Measurements from ENCODE around the gene SEC16B.

SEC16B gene

GRCh38 chr1:177944016-177944949 is 25.6 kb downstream of the SEC16B start:
- no peak overlapping the region for H3K4me3 ChIP-seq (ENCODE audit: low read depth, low read length)
- H3K36me3 ChIP-seq (ENCODE audit: control insufficient read depth, insufficient read depth, low read length), result no peaks in the 10 kb centered on the region
- TF ChIP-seq CTCF (IDR thresholded peaks at IDR 0.05), result no peak
- H2AFZ ChIP-seq, result no peak overlapping the region
- H3K27ac ChIP-seq, result no peak overlapping the region
- H3K9me3 ChIP-seq (ENCODE audit: control insufficient read depth, low read length), result no peaks in the 10 kb centered on the region
- H3K4me1 ChIP-seq, result no peaks in the 10 kb centered on the region
- H3K4me2 ChIP-seq (ENCODE audit: low read length), result no peak overlapping the region
- H3K79me2 ChIP-seq, result no peaks in the 10 kb centered on the region
- no peak overlapping the region for H3K9ac ChIP-seq
- H3K27me3 ChIP-seq (ENCODE audit: control insufficient read depth, insufficient read depth, low read length), result no peaks in the 10 kb centered on the region

- Histone ChIP-seq H2AFZ (no peak overlapping the region), H3K9me3 (ENCODE audit: control insufficient read depth, low read length) (no peaks in the 10 kb centered on the region), H3K4me2 (ENCODE audit: low read length) (no peak overlapping the region), H3K27ac (no peak overlapping the region), H3K4me1 (no peaks in the 10 kb centered on the region), H3K4me3 (ENCODE audit: low read depth, low read length) (no peak overlapping the region), H3K27me3 (ENCODE audit: control insufficient read depth, insufficient read depth, low read length) (no peaks in the 10 kb centered on the region), H3K9ac (no peak overlapping the region), H3K36me3 (ENCODE audit: control insufficient read depth, insufficient read depth, low read length) (no peaks in the 10 kb centered on the region), H3K79me2 (no peaks in the 10 kb centered on the region)
- TF ChIP-seq CTCF (IDR thresholded peaks at IDR 0.05), result no peak
These were observed 27.9 kb downstream of the SEC16B start for GRCh38 chr1:177941976-177942375.

GRCh38 chr1:177940682-177941081 is 29.2 kb downstream of the SEC16B start:
- no peak overlapping the region for H3K27ac ChIP-seq
- no peaks in the 10 kb centered on the region for H3K27me3 ChIP-seq (ENCODE audit: control insufficient read depth, insufficient read depth, low read length)
- H3K9ac ChIP-seq, result no peak overlapping the region
- no peaks in the 10 kb centered on the region for H3K36me3 ChIP-seq (ENCODE audit: control insufficient read depth, insufficient read depth, low read length)
- no peaks in the 10 kb centered on the region for H3K9me3 ChIP-seq (ENCODE audit: control insufficient read depth, low read length)
- no peaks in the 10 kb centered on the region for H3K4me1 ChIP-seq
- no peak overlapping the region for H2AFZ ChIP-seq
- H3K4me2 ChIP-seq (ENCODE audit: low read length), result no peak overlapping the region
- no peaks in the 10 kb centered on the region for H3K79me2 ChIP-seq
- no peak for TF ChIP-seq CTCF (IDR thresholded peaks at IDR 0.05)
- no peak overlapping the region for H3K4me3 ChIP-seq (ENCODE audit: low read depth, low read length)

GRCh38 chr1:177937931-177938330 is 31.9 kb downstream of the SEC16B start:
- H3K4me1 ChIP-seq, result no peaks in the 10 kb centered on the region
- no peak overlapping the region for H3K4me3 ChIP-seq (ENCODE audit: low read depth, low read length)
- H3K4me2 ChIP-seq (ENCODE audit: low read length), result no peak overlapping the region
- no peaks in the 10 kb centered on the region for H3K36me3 ChIP-seq (ENCODE audit: control insufficient read depth, insufficient read depth, low read length)
- H2AFZ ChIP-seq, result no peak overlapping the region
- no peak overlapping the region for H3K9ac ChIP-seq
- H3K9me3 ChIP-seq (ENCODE audit: control insufficient read depth, low read length), result no peaks in the 10 kb centered on the region
- H3K27ac ChIP-seq, result no peak overlapping the region
- no peaks in the 10 kb centered on the region for H3K27me3 ChIP-seq (ENCODE audit: control insufficient read depth, insufficient read depth, low read length)
- TF ChIP-seq CTCF (IDR thresholded peaks at IDR 0.05), result no peak
- H3K79me2 ChIP-seq, result no peaks in the 10 kb centered on the region

Data from parathyroid adenoma (tissue), 2 donors.